WTC11 (cell line): ENCODE measurements around the gene PCSK7. TPM values are rescaled to one million over a fixed set of nuclear protein-coding genes. Genes with fewer than 3 reads are reported as not detected.

Source experiments
- ATAC-seq: fragments of 200-7000 bp; cut with Tn5 transposase; 2 replicates; pipeline ENCODE4 v1.10.0; 2021; ENCODE audit warnings: mild to moderate bottlenecking, moderate library complexity
- CTCF ChIA-PET: fragments of 300-600 bp; sonication (Branson Sonifier 250); formaldehyde crosslinking; loops from one replicate; lab custom pipeline; 2021; ENCODE audit warnings: antibody characterized with exemption; lab: Charles Lee
- POLR2A ChIA-PET: fragments of 350-600 bp; sonication (Branson Sonifier 250); formaldehyde crosslinking; loops from one replicate; lab custom pipeline; 2021; ENCODE audit warnings: antibody characterized with exemption; lab: Charles Lee
- DNase-seq: peaks from one replicate; pipeline ENCODE4 v3.0.0; 2021; ENCODE audit warnings: low spot score
- H3K27ac Mint-ChIP-seq: 2 replicates; pipeline ENCODE4 v1.8.0; 2021; ENCODE audit warnings: mixed read lengths
- H3K27me3 Mint-ChIP-seq: 2 replicates; pipeline ENCODE4 v1.8.0; 2021; ENCODE audit warnings: low read depth, mild to moderate bottlenecking, moderate library complexity, mixed read lengths
- H3K36me3 Mint-ChIP-seq: 2 replicates; pipeline ENCODE4 v1.8.0; 2021; ENCODE audit warnings: mixed read lengths
- H3K4me1 Mint-ChIP-seq: 2 replicates; pipeline ENCODE4 v1.8.0; 2022; ENCODE audit warnings: mixed read lengths
- H3K4me3 Mint-ChIP-seq: 2 replicates; pipeline ENCODE4 v1.8.0; 2021; ENCODE audit warnings: mild to moderate bottlenecking, moderate library complexity, mixed read lengths
- H3K9me3 Mint-ChIP-seq: 2 replicates; pipeline ENCODE4 v1.8.0; 2021; ENCODE audit warnings: mixed read lengths
- ETV6 ChIP-seq: sonication (generic); formaldehyde crosslinking; IDR thresholded peaks from 2 replicates; pipeline ENCODE4 v1.8.1; 2022; ENCODE audit warnings: mild to moderate bottlenecking, missing genetic modification reagents
- GRHL2 ChIP-seq: fragments of 250-450 bp; sonication (Bioruptor Pico); IDR thresholded peaks from 2 replicates; pipeline ENCODE4 v1.8.0; 2022; ENCODE audit warnings: mild to moderate bottlenecking, moderate library complexity; ENCODE audit not compliant: insufficient replicate concordance, severe bottlenecking
- HMGA2 ChIP-seq: fragments of 250-450 bp; sonication (Bioruptor Pico); IDR thresholded peaks from 2 replicates; pipeline ENCODE4 v1.4.0; 2021; ENCODE audit warnings: mild to moderate bottlenecking, moderate library complexity
- JAZF1 ChIP-seq: fragments of 250-450 bp; sonication (Bioruptor Pico); IDR thresholded peaks from 2 replicates; pipeline ENCODE4 v1.9.0; 2021; ENCODE audit warnings: moderate library complexity, mild to moderate bottlenecking, inconsistent platforms
- KAT7 ChIP-seq: sonication (generic); formaldehyde crosslinking; IDR thresholded peaks from 2 replicates; pipeline ENCODE4 v1.8.1; 2023; ENCODE audit warnings: missing genetic modification reagents, mild to moderate bottlenecking, borderline replicate concordance
- NFE2L1 ChIP-seq: sonication (generic); formaldehyde crosslinking; IDR thresholded peaks from 2 replicates; pipeline ENCODE4 v1.8.1; 2023; ENCODE audit warnings: missing genetic modification reagents
- RORB ChIP-seq: fragments of 250-450 bp; sonication (Bioruptor Pico); IDR thresholded peaks from 2 replicates; pipeline ENCODE4 v1.9.0; 2021; ENCODE audit warnings: mild to moderate bottlenecking
- SMAD4 ChIP-seq: sonication (generic); formaldehyde crosslinking; IDR thresholded peaks from 2 replicates; pipeline ENCODE4 v1.8.0; 2022; ENCODE audit warnings: mild to moderate bottlenecking, missing genetic modification reagents
- TEAD1 ChIP-seq: sonication (generic); formaldehyde crosslinking; IDR thresholded peaks from 2 replicates; pipeline ENCODE4 v1.8.0; 2022; ENCODE audit warnings: mild to moderate bottlenecking, missing genetic modification reagents
- ZBTB21 ChIP-seq: sonication (generic); formaldehyde crosslinking; IDR thresholded peaks from 2 replicates; pipeline ENCODE4 v1.8.1; 2023; ENCODE audit warnings: mild to moderate bottlenecking, missing genetic modification reagents, borderline replicate concordance
- ZNF232 ChIP-seq: sonication (generic); formaldehyde crosslinking; IDR thresholded peaks from 2 replicates; pipeline ENCODE4 v1.8.0; 2022; ENCODE audit warnings: mild to moderate bottlenecking, missing genetic modification reagents
- ZNF317 ChIP-seq: sonication (generic); formaldehyde crosslinking; IDR thresholded peaks from 2 replicates; pipeline ENCODE4 v1.8.1; 2023; ENCODE audit warnings: low read depth, mild to moderate bottlenecking, moderate library complexity, missing genetic modification reagents, borderline replicate concordance
- ZNF423 ChIP-seq: fragments of 250-450 bp; sonication (Bioruptor Pico); IDR thresholded peaks from 2 replicates; pipeline ENCODE4 v2.1.2; 2022; ENCODE audit warnings: mild to moderate bottlenecking, moderate library complexity
- ZNF671 ChIP-seq: fragments of 250-450 bp; sonication (Bioruptor Pico); IDR thresholded peaks from 2 replicates; pipeline ENCODE4 v1.8.0; 2021; ENCODE audit warnings: mild to moderate bottlenecking
- total RNA-seq: library from RNA; stranded (reverse); gene quantifications from 3 replicates; pipeline ENCODE4 v1.2.3, GENCODE V29; 2021
- TF ChIP-seq, protein P1 (sequence below): sonication (generic); formaldehyde crosslinking; IDR thresholded peaks from 2 replicates; pipeline ENCODE4 v1.8.0; 2023; ENCODE audit warnings: mild to moderate bottlenecking, missing genetic modification reagents
- TF ChIP-seq, protein P2 (sequence below): sonication (generic); formaldehyde crosslinking; conservative IDR thresholded peaks from 2 replicates; pipeline ENCODE4 v1.8.1; 2022; ENCODE audit warnings: mild to moderate bottlenecking, missing genetic modification reagents
- TF ChIP-seq, protein P3 (sequence below): sonication (generic); formaldehyde crosslinking; IDR thresholded peaks from 2 replicates; pipeline ENCODE4 v1.8.1; 2022; ENCODE audit warnings: missing genetic modification reagents, borderline replicate concordance
- TF ChIP-seq, protein P4 (sequence below): sonication (generic); formaldehyde crosslinking; IDR thresholded peaks from 2 replicates; pipeline ENCODE4 v1.8.0; 2022; ENCODE audit warnings: mild to moderate bottlenecking, missing genetic modification reagents
- TF ChIP-seq, protein P5 (sequence below): sonication (generic); formaldehyde crosslinking; IDR thresholded peaks from 2 replicates; pipeline ENCODE4 v1.8.0; 2022; ENCODE audit warnings: mild to moderate bottlenecking, missing genetic modification reagents
- TF ChIP-seq, protein P6 (sequence below): sonication (generic); formaldehyde crosslinking; IDR thresholded peaks from 2 replicates; pipeline ENCODE4 v1.8.0; 2022; ENCODE audit warnings: mild to moderate bottlenecking, missing genetic modification reagents
- TF ChIP-seq, protein P7 (sequence below): sonication (generic); formaldehyde crosslinking; IDR thresholded peaks from 2 replicates; pipeline ENCODE4 v1.8.1; 2023; ENCODE audit warnings: mild to moderate bottlenecking, missing genetic modification reagents, borderline replicate concordance

Gene PCSK7
- total RNA-seq, 1 experiment from 2014 or later, result 48.9 TPM

DNA sequence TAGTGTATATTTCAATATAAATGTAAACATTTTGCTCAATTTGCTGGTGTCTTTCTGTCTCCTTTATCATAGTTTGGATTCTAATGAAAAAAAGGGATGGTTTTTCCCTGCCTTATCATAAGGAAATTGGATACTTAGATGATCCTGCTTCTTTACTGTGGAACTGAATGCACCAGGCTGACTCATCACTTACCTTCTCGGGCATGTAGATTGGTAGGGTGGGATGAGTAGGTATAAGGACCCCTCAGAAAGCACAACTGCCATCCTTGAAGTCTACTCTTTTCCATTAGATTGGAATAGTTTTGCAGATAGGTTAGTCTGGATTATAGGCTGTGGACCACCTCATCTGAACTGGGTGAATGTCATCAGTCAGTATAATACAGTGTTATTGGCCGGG, 60.9 kb downstream of the PCSK7 start (continued):
- TF ChIP-seq, protein P1, sequence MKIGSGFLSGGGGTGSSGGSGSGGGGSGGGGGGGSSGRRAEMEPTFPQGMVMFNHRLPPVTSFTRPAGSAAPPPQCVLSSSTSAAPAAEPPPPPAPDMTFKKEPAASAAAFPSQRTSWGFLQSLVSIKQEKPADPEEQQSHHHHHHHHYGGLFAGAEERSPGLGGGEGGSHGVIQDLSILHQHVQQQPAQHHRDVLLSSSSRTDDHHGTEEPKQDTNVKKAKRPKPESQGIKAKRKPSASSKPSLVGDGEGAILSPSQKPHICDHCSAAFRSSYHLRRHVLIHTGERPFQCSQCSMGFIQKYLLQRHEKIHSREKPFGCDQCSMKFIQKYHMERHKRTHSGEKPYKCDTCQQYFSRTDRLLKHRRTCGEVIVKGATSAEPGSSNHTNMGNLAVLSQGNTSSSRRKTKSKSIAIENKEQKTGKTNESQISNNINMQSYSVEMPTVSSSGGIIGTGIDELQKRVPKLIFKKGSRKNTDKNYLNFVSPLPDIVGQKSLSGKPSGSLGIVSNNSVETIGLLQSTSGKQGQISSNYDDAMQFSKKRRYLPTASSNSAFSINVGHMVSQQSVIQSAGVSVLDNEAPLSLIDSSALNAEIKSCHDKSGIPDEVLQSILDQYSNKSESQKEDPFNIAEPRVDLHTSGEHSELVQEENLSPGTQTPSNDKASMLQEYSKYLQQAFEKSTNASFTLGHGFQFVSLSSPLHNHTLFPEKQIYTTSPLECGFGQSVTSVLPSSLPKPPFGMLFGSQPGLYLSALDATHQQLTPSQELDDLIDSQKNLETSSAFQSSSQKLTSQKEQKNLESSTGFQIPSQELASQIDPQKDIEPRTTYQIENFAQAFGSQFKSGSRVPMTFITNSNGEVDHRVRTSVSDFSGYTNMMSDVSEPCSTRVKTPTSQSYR (CRISPR knock-in tag), result no peak
- no peak for TF ChIP-seq HMGA2 (CRISPR knock-in tag)
- TF ChIP-seq, all 79 proteins: peak for 0

DNA sequence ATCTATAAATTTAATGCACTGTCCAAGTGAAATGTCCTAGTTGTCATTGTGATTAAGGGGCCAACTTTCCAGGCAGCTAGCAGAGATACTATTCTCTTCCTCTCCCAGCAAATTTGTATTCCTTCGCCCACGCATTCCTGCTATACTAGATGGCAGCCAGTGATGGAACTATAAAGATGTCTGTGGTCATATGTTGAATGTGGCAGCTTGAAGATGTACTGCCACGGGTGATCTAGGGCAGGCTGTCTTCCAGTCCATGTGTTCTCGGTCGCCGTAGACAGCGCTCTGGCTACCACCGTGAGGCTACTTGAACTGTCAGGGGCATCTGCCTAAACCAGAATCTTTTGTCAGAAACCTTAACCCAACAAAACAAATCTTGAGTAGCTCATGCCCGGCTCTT, 61.7 kb downstream of the PCSK7 start:
- ChIA-PET POLR2A (interaction anchor here (0.6 to 1.0 kb wide), 4 partner anchors 8 to 635 kb away, joined by 3 to 7 read pairs (median 4); partner anchors contain the start of gene SIDT2), CTCF (interaction anchor here (0.5 to 1.4 kb wide), 5 partner anchors 8 to 438 kb away, joined by 3 to 6 read pairs (median 3); partner anchors contain the start of gene SIDT2)
- Mint-ChIP-seq H3K27ac (peak overlapping the region; percentile 48; the same call in 1 of the 2 replicates), H3K27me3 (no peaks in the 10 kb centered on the region), H3K9me3 (no peaks in the 10 kb centered on the region), H3K36me3 (peaks cover 41% of the 10 kb centered on the region), H3K4me3 (no peak overlapping the region), H3K4me1 (peaks cover 17% of the 10 kb centered on the region)
- TF ChIP-seq ZNF232, result no peak
- no peak for TF ChIP-seq ZBTB21 (CRISPR knock-in tag)
- TF ChIP-seq ZNF423 (CRISPR knock-in tag), result no peak
- TF ChIP-seq GRHL2, result no peak
- TF ChIP-seq, protein P2, sequence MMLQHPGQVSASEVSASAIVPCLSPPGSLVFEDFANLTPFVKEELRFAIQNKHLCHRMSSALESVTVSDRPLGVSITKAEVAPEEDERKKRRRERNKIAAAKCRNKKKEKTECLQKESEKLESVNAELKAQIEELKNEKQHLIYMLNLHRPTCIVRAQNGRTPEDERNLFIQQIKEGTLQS (CRISPR knock-in tag), result no peak
- TF ChIP-seq, protein P3, sequence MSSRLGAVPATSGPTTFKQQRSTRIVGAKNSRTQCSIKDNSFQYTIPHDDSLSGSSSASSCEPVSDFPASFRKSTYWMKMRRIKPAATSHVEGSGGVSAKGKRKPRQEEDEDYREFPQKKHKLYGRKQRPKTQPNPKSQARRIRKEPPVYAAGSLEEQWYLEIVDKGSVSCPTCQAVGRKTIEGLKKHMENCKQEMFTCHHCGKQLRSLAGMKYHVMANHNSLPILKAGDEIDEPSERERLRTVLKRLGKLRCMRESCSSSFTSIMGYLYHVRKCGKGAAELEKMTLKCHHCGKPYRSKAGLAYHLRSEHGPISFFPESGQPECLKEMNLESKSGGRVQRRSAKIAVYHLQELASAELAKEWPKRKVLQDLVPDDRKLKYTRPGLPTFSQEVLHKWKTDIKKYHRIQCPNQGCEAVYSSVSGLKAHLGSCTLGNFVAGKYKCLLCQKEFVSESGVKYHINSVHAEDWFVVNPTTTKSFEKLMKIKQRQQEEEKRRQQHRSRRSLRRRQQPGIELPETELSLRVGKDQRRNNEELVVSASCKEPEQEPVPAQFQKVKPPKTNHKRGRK (CRISPR knock-in tag), result no peak
- TF ChIP-seq ZNF671 (CRISPR knock-in tag), result no peak
- no peak for TF ChIP-seq SMAD4 (CRISPR knock-in tag)
- TF ChIP-seq, protein P4, sequence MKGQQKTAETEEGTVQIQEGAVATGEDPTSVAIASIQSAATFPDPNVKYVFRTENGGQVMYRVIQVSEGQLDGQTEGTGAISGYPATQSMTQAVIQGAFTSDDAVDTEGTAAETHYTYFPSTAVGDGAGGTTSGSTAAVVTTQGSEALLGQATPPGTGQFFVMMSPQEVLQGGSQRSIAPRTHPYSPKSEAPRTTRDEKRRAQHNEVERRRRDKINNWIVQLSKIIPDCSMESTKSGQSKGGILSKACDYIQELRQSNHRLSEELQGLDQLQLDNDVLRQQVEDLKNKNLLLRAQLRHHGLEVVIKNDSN (CRISPR knock-in tag), result no peak
- TF ChIP-seq TEAD1 (CRISPR knock-in tag), result no peak
- no peak for TF ChIP-seq HMGA2 (CRISPR knock-in tag)
- no peak for ATAC-seq
- DNase-seq, result no peak

DNA sequence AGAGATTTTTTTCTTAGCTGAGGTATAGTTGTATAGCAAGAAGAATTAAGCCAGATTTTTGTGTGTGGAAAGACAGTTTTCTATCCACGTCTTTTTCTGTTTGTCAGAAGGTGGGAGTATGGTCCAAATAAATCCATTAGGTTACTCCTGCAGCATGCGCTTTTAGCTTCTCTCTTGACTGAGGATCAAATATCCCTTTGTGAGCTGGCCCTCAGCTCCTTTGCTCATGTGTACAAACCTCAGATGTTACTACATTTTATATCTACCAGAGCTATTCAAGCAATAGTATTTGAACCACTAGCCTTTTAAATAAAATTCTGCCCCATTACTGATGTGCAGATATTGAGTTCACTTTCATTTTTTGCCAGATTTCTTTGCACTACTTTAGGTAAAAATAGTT, 62.1 kb downstream of the PCSK7 start:
- ATAC-seq (no peak), DNase-seq (no peak)
- Mint-ChIP-seq H3K36me3 (peaks cover 43% of the 10 kb centered on the region), H3K4me3 (no peak overlapping the region), H3K27ac (no peak overlapping the region), H3K27me3 (no peaks in the 10 kb centered on the region), H3K9me3 (no peaks in the 10 kb centered on the region), H3K4me1 (peaks cover 17% of the 10 kb centered on the region)
- ChIA-PET CTCF (interaction anchor here (0.6 to 1.4 kb wide), 5 partner anchors 9 to 437 kb away, joined by 3 to 6 read pairs (median 3); partner anchors contain the start of gene SIDT2), POLR2A (interaction anchor here (0.6 to 1.0 kb wide), 3 partner anchors 9 to 71 kb away, joined by 3 to 7 read pairs (median 4); partner anchors contain the start of gene SIDT2)
- TF ChIP-seq, protein P5, sequence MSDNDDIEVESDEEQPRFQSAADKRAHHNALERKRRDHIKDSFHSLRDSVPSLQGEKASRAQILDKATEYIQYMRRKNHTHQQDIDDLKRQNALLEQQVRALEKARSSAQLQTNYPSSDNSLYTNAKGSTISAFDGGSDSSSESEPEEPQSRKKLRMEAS (CRISPR knock-in tag), result no peak
- TF ChIP-seq, protein P6, sequence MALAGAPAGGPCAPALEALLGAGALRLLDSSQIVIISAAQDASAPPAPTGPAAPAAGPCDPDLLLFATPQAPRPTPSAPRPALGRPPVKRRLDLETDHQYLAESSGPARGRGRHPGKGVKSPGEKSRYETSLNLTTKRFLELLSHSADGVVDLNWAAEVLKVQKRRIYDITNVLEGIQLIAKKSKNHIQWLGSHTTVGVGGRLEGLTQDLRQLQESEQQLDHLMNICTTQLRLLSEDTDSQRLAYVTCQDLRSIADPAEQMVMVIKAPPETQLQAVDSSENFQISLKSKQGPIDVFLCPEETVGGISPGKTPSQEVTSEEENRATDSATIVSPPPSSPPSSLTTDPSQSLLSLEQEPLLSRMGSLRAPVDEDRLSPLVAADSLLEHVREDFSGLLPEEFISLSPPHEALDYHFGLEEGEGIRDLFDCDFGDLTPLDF (CRISPR knock-in tag), result no peak
- no peak for TF ChIP-seq JAZF1
- no peak for TF ChIP-seq KAT7 (CRISPR knock-in tag)
- TF ChIP-seq, protein P7, sequence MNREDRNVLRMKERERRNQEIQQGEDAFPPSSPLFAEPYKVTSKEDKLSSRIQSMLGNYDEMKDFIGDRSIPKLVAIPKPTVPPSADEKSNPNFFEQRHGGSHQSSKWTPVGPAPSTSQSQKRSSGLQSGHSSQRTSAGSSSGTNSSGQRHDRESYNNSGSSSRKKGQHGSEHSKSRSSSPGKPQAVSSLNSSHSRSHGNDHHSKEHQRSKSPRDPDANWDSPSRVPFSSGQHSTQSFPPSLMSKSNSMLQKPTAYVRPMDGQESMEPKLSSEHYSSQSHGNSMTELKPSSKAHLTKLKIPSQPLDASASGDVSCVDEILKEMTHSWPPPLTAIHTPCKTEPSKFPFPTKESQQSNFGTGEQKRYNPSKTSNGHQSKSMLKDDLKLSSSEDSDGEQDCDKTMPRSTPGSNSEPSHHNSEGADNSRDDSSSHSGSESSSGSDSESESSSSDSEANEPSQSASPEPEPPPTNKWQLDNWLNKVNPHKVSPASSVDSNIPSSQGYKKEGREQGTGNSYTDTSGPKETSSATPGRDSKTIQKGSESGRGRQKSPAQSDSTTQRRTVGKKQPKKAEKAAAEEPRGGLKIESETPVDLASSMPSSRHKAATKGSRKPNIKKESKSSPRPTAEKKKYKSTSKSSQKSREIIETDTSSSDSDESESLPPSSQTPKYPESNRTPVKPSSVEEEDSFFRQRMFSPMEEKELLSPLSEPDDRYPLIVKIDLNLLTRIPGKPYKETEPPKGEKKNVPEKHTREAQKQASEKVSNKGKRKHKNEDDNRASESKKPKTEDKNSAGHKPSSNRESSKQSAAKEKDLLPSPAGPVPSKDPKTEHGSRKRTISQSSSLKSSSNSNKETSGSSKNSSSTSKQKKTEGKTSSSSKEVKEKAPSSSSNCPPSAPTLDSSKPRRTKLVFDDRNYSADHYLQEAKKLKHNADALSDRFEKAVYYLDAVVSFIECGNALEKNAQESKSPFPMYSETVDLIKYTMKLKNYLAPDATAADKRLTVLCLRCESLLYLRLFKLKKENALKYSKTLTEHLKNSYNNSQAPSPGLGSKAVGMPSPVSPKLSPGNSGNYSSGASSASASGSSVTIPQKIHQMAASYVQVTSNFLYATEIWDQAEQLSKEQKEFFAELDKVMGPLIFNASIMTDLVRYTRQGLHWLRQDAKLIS, result no peak
- TF ChIP-seq RORB, result no peak
- TF ChIP-seq ZNF317 (CRISPR knock-in tag), result no peak
- TF ChIP-seq ZNF671 (CRISPR knock-in tag), result no peak
- no peak for TF ChIP-seq ETV6 (CRISPR knock-in tag)
- TF ChIP-seq, protein P4 (CRISPR knock-in tag), result no peak
- TF ChIP-seq NFE2L1 (CRISPR knock-in tag), result no peak
- TF ChIP-seq ZNF423 (CRISPR knock-in tag), result no peak
